Stimulated activated CD4-positive, alpha-beta T cell treated with anti-CD3 and anti-CD28 coated beads, TNF-alpha, amount 100 ng/mL, for 48 hours (primary cell): ENCODE data around the gene SLC7A6.

ENCODE experiments used
- DNase-seq, 3 donors: peaks; one replicate each; pipeline ENCODE4 v3.0.0-alpha.2; 2020; ENCODE audit warnings: low read depth in 3 of 3

The SLC7A6 gene

GRCh38 chr16:68306633-68307032 is 42.3 kb downstream of the SLC7A6 start:
- DNase-seq = no peak

GRCh38 chr16:68309799-68310198 is 45.5 kb downstream of the SLC7A6 start:
- no peak for DNase-seq

- no peak for DNase-seq
Observed at GRCh38 chr16:68310437-68310773, 46.1 kb downstream of the SLC7A6 start.

GRCh38 chr16:68310774-68311511 is 46.6 kb downstream of the SLC7A6 start, which contains the start of the genes PRMT7 and SLC7A6OS:
TSS of gene PRMT7 (plus strand) at chr16:68311019. CDS start at chr16:68315980, 4,961 bp downstream.
TSS of gene SLC7A6OS (minus strand) at chr16:68310946. CDS start at chr16:68310926, 20 bp downstream.
- peak; percentile 82 to 90 (median 87) for DNase-seq

GRCh38 chr16:68313116-68313515 is 48.8 kb downstream of the SLC7A6 start:
- DNase-seq = no peak

- peak; percentile 19 to 49 (median 37) for DNase-seq
Observed at GRCh38 chr16:68319185-68319908, 55.0 kb downstream of the SLC7A6 start.

GRCh38 chr16:68324336-68324735 is 60.0 kb downstream of the SLC7A6 start:
- no peak for DNase-seq

GRCh38 chr16:68324780-68325357 is 60.5 kb downstream of the SLC7A6 start:
- DNase-seq = no peak

- DNase-seq = peak; percentile 61 to 72 (median 66)
Observed at GRCh38 chr16:68328151-68328859, 64.0 kb downstream of the SLC7A6 start.

GRCh38 chr16:68328860-68329390 is 64.6 kb downstream of the SLC7A6 start:
- no peak for DNase-seq

- no peak for DNase-seq
Observed at GRCh38 chr16:68331879-68332410, 67.6 kb downstream of the SLC7A6 start.

GRCh38 chr16:68332411-68333121 is 68.2 kb downstream of the SLC7A6 start:
- no peak for DNase-seq

GRCh38 chr16:68335175-68335574 is 70.8 kb downstream of the SLC7A6 start:
- no peak for DNase-seq

- no peak for DNase-seq
Observed at GRCh38 chr16:68338326-68339119, 74.2 kb downstream of the SLC7A6 start.

GRCh38 chr16:68339214-68339613 is 74.9 kb downstream of the SLC7A6 start:
- DNase-seq = no peak

- no peak for DNase-seq
Observed at GRCh38 chr16:68342620-68343019, 78.3 kb downstream of the SLC7A6 start.

GRCh38 chr16:68343137-68343536 is 78.8 kb downstream of the SLC7A6 start:
- no peak for DNase-seq

GRCh38 chr16:68344252-68344651 is 79.9 kb downstream of the SLC7A6 start:
- no peak for DNase-seq

GRCh38 chr16:68345351-68345810 is 81.1 kb downstream of the SLC7A6 start:
- DNase-seq = no peak
